ENCODE data around the gene C16orf46.

DNA sequence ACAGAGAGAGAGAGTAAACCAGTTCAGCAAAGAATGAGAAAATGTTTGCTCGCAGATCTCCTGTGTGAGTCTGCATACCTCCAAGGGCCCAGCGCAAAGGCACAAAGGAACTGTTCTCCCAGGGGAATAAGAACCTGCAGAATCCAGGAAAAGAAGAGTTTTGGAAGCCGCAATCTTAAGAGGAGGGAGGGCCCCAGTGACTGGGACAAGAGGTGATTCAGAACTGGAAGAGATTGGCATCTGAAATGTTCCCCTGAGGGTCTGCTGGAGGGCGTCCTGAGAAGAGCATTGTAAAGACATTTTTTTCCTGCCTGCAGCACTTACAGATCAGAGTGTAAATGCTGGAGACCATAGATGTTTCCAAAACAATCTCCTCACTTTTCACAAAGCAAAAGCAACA lies 35.3 kb downstream of the C16orf46 start:
- TF ChIP-seq, protein P1, sequence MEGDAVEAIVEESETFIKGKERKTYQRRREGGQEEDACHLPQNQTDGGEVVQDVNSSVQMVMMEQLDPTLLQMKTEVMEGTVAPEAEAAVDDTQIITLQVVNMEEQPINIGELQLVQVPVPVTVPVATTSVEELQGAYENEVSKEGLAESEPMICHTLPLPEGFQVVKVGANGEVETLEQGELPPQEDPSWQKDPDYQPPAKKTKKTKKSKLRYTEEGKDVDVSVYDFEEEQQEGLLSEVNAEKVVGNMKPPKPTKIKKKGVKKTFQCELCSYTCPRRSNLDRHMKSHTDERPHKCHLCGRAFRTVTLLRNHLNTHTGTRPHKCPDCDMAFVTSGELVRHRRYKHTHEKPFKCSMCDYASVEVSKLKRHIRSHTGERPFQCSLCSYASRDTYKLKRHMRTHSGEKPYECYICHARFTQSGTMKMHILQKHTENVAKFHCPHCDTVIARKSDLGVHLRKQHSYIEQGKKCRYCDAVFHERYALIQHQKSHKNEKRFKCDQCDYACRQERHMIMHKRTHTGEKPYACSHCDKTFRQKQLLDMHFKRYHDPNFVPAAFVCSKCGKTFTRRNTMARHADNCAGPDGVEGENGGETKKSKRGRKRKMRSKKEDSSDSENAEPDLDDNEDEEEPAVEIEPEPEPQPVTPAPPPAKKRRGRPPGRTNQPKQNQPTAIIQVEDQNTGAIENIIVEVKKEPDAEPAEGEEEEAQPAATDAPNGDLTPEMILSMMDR (IDR thresholded peaks at IDR 0.05; ENCODE audit: poor library complexity): no peak
- TF ChIP-seq EZH2phosphoT487 (IDR thresholded peaks at IDR 0.05; ENCODE audit: low read depth, severe bottlenecking, unreplicated experiment): no peak
